HepG2 (cell line): ENCODE measurements around the gene HLA-DMB. TPM values are rescaled to one million over a fixed set of nuclear protein-coding genes. Genes with fewer than 3 reads are reported as not detected.
A peak's percentile ranks its signal among the peaks of the same experiment; 100 is the strongest.

Experiments
- AKAP8 ChIP-seq: sonication (generic); formaldehyde crosslinking; IDR thresholded peaks from 2 replicates; pipeline ENCODE4 v1.5.1; 2020; ENCODE audit warnings: mild to moderate bottlenecking, missing genetic modification reagents
- FOXK1 ChIP-seq: sonication (generic); formaldehyde crosslinking; IDR thresholded peaks from 2 replicates; pipeline ENCODE4 v1.4.0; 2020; ENCODE audit warnings: low read depth, missing genetic modification reagents, borderline replicate concordance
- GFI1 ChIP-seq: sonication (generic); formaldehyde crosslinking; IDR thresholded peaks from 2 replicates; pipeline ENCODE4 v1.5.0; 2020; ENCODE audit warnings: missing genetic modification reagents, mild to moderate bottlenecking, borderline replicate concordance
- HNRNPLL ChIP-seq: fragments of 200-400 bp; formaldehyde crosslinking; IDR thresholded peaks from 2 replicates; pipeline ENCODE4 v1.6.1; 2017; ENCODE audit warnings: mild to moderate bottlenecking, low read depth, low read length; ENCODE audit not compliant: poor library complexity, severe bottlenecking
- HOXA7 ChIP-seq: sonication (generic); formaldehyde crosslinking; IDR thresholded peaks from 2 replicates; pipeline ENCODE4 v1.8.1; 2022; ENCODE audit warnings: mild to moderate bottlenecking, missing genetic modification reagents, moderate library complexity
- IRX3 ChIP-seq: sonication (generic); formaldehyde crosslinking; IDR thresholded peaks from 2 replicates; pipeline ENCODE4 v1.8.1; 2023; ENCODE audit warnings: mild to moderate bottlenecking, low read depth, missing genetic modification reagents, borderline replicate concordance
- NFKB2 ChIP-seq: sonication (generic); formaldehyde crosslinking; IDR thresholded peaks from 2 replicates; pipeline ENCODE4 v1.4.0; 2020; ENCODE audit warnings: missing genetic modification reagents, borderline replicate concordance
- NONO ChIP-seq, 2 experiments: fragments of 450-650 bp in 1 of 2; sonication (generic) in 1 of 2; formaldehyde crosslinking in 1 of 2; IDR thresholded peaks in 1 of 2; conservative IDR thresholded peaks in 1 of 2; 2 replicates each; pipeline versions ENCODE4 v1.6.1 to v1.8.0; 2017 to 2022; ENCODE audit warnings: mild to moderate bottlenecking in 1 of 2, missing genetic modification reagents in 1 of 2, moderate library complexity in 1 of 2
- NRL ChIP-seq: sonication (generic); formaldehyde crosslinking; IDR thresholded peaks from 2 replicates; pipeline ENCODE4 v1.5.0; 2020; ENCODE audit warnings: missing genetic modification reagents, mild to moderate bottlenecking, moderate library complexity, borderline replicate concordance
- PRPF4 ChIP-seq: fragments of 200-400 bp; formaldehyde crosslinking; IDR thresholded peaks from 2 replicates; pipeline ENCODE4 v1.6.1; 2016; ENCODE audit warnings: low read length, low read depth; ENCODE audit not compliant: poor library complexity, severe bottlenecking
- REPIN1 ChIP-seq: sonication (generic); formaldehyde crosslinking; IDR thresholded peaks from 2 replicates; pipeline ENCODE4 v1.8.0; 2022; ENCODE audit warnings: missing genetic modification reagents, low read depth, mild to moderate bottlenecking, borderline replicate concordance
- RXRB ChIP-seq: IDR thresholded peaks from 2 replicates; pipeline ENCODE4 v1.6.1; 2016; ENCODE audit warnings: borderline replicate concordance, missing genetic modification reagents, missing compliant biosample characterization
- SNAI1 ChIP-seq: sonication (generic); formaldehyde crosslinking; IDR thresholded peaks from 2 replicates; pipeline ENCODE4 v1.5.0; 2020; ENCODE audit warnings: mild to moderate bottlenecking, missing genetic modification reagents, borderline replicate concordance
- YEATS2 ChIP-seq: sonication (generic); formaldehyde crosslinking; IDR thresholded peaks from 2 replicates; pipeline ENCODE4 v1.4.0; 2020; ENCODE audit warnings: missing genetic modification reagents, borderline replicate concordance
- ZNF329 ChIP-seq: sonication (generic); formaldehyde crosslinking; IDR thresholded peaks from 2 replicates; pipeline ENCODE4 v1.9.0; 2021; ENCODE audit warnings: low read depth, mild to moderate bottlenecking, missing genetic modification reagents
- ZNF543 ChIP-seq: sonication (generic); formaldehyde crosslinking; IDR thresholded peaks from 2 replicates; pipeline ENCODE4 v1.4.0; 2020; ENCODE audit warnings: mild to moderate bottlenecking, missing genetic modification reagents
- ZNF615 ChIP-seq: sonication (generic); formaldehyde crosslinking; IDR thresholded peaks from 2 replicates; pipeline ENCODE4 v1.5.0; 2020; ENCODE audit warnings: mild to moderate bottlenecking, missing genetic modification reagents, borderline replicate concordance
- ZNF816 ChIP-seq: sonication (generic); formaldehyde crosslinking; IDR thresholded peaks from 2 replicates; pipeline ENCODE4 v1.8.0; 2022; ENCODE audit warnings: missing genetic modification reagents, mild to moderate bottlenecking, borderline replicate concordance
- ZSCAN21 ChIP-seq: sonication (generic); formaldehyde crosslinking; IDR thresholded peaks from 2 replicates; pipeline ENCODE4 v1.8.0; 2022; ENCODE audit warnings: mild to moderate bottlenecking, missing genetic modification reagents, moderate library complexity, borderline replicate concordance
- ZSCAN29 ChIP-seq: sonication (generic); formaldehyde crosslinking; conservative IDR thresholded peaks from 2 replicates; pipeline ENCODE4 v1.4.0; 2020; ENCODE audit warnings: mild to moderate bottlenecking, missing genetic modification reagents
- polyA plus RNA-seq, 8 experiments: library from polyadenylated mRNA; depleted of rRNA in 3 of 8; stranded (reverse) in 7 of 8; unstranded in 1 of 8; fragments of >200 nt; fragmentation: Illumina TruSeq in 4 of 8; extraction: Trizol in 4 of 8; gene quantifications; 2 replicates each; pipeline versions ENCODE4 v1.2.1 to v1.2.3, GENCODE V29; 2011 to 2016; ENCODE audit warnings: low read depth in 4 of 8, missing spikeins in 1 of 8, mixed read lengths in 1 of 8; ENCODE audit not compliant: insufficient read depth in 1 of 8
- total RNA-seq, 5 experiments: library from RNA; depleted of rRNA; stranded (reverse); fragments of >200 nt; fragmentation: Illumina TruSeq; extraction: Trizol; gene quantifications; 2 replicates each; pipeline ENCODE4 v1.2.3, GENCODE V29; 2016; ENCODE audit warnings: low read depth in 1 of 5
- TF ChIP-seq, protein P1 (sequence below), 2 experiments: sonication (generic) in 1 of 2; formaldehyde crosslinking in 1 of 2; IDR thresholded peaks; 2 replicates each; pipeline versions ENCODE4 v1.4.0 to v1.6.1; 2016 to 2020; ENCODE audit warnings: borderline replicate concordance in 1 of 2, low read depth in 1 of 2, mild to moderate bottlenecking in 1 of 2, missing genetic modification reagents in 1 of 2
- TF ChIP-seq, protein P2 (sequence below): sonication (generic); formaldehyde crosslinking; IDR thresholded peaks from 2 replicates; pipeline ENCODE4 v1.8.0; 2022; ENCODE audit warnings: missing genetic modification reagents, mild to moderate bottlenecking, borderline replicate concordance

HLA-DMB gene
- total and polyA plus RNA-seq, 2 of the 13 experiments (the other 11 are each of a cell fraction or from before 2014, with no cell fraction given), result not detected

DNA sequence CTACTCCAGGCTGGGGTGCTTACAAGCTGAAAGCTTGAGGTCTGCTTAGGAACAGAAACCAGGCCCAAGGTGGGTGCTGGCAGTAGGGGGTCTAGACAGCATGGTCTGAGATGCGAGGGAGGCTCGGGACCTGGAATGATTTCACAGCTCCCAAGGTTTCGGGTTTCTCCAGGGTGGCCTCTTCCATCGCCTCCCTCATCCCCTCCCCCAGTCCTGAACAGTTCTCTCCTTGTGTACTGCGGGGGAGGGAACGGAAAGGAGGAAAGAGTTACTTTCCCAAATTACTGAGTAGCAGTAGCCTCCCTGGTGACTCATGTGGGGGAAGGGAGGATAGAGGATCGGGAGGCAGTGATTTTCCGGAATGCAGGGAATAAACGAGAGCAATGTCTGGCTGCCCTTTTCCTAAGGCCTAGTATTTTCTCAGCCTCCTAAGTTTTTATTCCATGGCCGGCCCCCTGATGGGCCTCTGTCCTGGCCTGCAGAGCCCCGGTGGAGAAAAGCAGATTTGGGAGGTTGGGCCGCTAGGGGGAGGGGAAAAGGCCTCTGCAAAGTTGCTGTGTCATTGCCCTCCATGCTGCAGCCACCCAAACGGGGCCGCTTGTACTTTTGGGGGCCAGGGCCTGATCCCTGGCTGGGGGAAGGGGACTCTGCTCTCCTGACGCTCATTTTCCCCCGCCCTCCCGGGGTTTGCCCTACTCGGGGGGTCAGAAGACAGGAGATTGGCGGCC lies 29.0 kb upstream of the HLA-DMB start (continued):
- TF ChIP-seq, protein P1, sequence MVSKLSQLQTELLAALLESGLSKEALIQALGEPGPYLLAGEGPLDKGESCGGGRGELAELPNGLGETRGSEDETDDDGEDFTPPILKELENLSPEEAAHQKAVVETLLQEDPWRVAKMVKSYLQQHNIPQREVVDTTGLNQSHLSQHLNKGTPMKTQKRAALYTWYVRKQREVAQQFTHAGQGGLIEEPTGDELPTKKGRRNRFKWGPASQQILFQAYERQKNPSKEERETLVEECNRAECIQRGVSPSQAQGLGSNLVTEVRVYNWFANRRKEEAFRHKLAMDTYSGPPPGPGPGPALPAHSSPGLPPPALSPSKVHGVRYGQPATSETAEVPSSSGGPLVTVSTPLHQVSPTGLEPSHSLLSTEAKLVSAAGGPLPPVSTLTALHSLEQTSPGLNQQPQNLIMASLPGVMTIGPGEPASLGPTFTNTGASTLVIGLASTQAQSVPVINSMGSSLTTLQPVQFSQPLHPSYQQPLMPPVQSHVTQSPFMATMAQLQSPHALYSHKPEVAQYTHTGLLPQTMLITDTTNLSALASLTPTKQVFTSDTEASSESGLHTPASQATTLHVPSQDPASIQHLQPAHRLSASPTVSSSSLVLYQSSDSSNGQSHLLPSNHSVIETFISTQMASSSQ (IDR thresholded peaks at IDR 0.05; ENCODE audit: low read depth), result no peak
- TF ChIP-seq, protein P1 (CRISPR knock-in tag; IDR thresholded peaks at IDR 0.05; ENCODE audit: borderline replicate concordance), result peak; percentile 14; the same call in 1 of the 2 replicates
- TF ChIP-seq NRL (CRISPR knock-in tag) (no peak; the same call in 1 of the 2 replicates), ZNF816 (CRISPR knock-in tag) (0 out of 2 replicates have a peak, but pooled peaks have one; percentile 49), NFKB2 (CRISPR knock-in tag) (peak; percentile 24), PRPF4 (peak; percentile 92), AKAP8 (CRISPR knock-in tag) (peak; percentile 61; the same call in 1 of the 2 replicates), HOXA7 (CRISPR knock-in tag) (no peak), SNAI1 (CRISPR knock-in tag) (peak; percentile 2; the same call in 1 of the 2 replicates), YEATS2 (CRISPR knock-in tag) (peak; percentile 18; the same call in 1 of the 2 replicates), ZNF543 (CRISPR knock-in tag) (0 out of 2 replicates have a peak, but pooled peaks have one; percentile 46), HNRNPLL (peak; percentile 32), NONO (IDR thresholded peaks at IDR 0.05) (no peak), NONO (CRISPR knock-in tag; conservative IDR thresholded peaks at IDR 0.05) (peak; percentile 35; the same call in 1 of the 2 replicates), IRX3 (CRISPR knock-in tag) (peak; percentile 16; the same call in 1 of the 2 replicates), ZNF615 (peak; percentile 28; the same call in 1 of the 2 replicates), GFI1 (CRISPR knock-in tag) (peak; percentile 83), ZSCAN29 (CRISPR knock-in tag) (0 out of 2 replicates have a peak, but pooled peaks have one; percentile 25), FOXK1 (CRISPR knock-in tag) (no peak), RXRB (CRISPR knock-in tag) (0 out of 2 replicates have a peak, but pooled peaks have one; percentile 38), ZSCAN21 (peak; percentile 55; the same call in 1 of the 2 replicates), REPIN1 (CRISPR knock-in tag) (peak; percentile 15; the same call in 1 of the 2 replicates), ZNF329 (CRISPR knock-in tag) (no peak)
- TF ChIP-seq, protein P2, sequence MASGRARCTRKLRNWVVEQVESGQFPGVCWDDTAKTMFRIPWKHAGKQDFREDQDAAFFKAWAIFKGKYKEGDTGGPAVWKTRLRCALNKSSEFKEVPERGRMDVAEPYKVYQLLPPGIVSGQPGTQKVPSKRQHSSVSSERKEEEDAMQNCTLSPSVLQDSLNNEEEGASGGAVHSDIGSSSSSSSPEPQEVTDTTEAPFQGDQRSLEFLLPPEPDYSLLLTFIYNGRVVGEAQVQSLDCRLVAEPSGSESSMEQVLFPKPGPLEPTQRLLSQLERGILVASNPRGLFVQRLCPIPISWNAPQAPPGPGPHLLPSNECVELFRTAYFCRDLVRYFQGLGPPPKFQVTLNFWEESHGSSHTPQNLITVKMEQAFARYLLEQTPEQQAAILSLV, result no peak
